Panc1 (cell line): ENCODE data around the gene MRPS33. TPM values are rescaled to one million over a fixed set of nuclear protein-coding genes. Genes with fewer than 3 reads are reported as not detected.

ENCODE experiments used
- ATAC-seq: fragments of 200-7000 bp; cut with Tn5 transposase; 2 replicates; pipeline ENCODE4 v1.9.1; 2020; ENCODE audit warnings: mild to moderate bottlenecking, moderate library complexity
- BruUV-seq: library from RNA; stranded (reverse); fragments of 400-500 nt; replicated peaks from 2 replicates; lab custom pipeline; 2021; lab: Mats Ljungman, UMichigan
- CTCF ChIA-PET: fragments of 300-600 bp; sonication (Branson Sonifier 250); formaldehyde crosslinking; loops from one replicate; lab custom pipeline; 2022; ENCODE audit warnings: antibody characterized with exemption; lab: Charles Lee
- POLR2A ChIA-PET: fragments of 300-600 bp; sonication (Branson Sonifier 250); formaldehyde crosslinking; loops from one replicate; lab custom pipeline; 2022; ENCODE audit warnings: antibody characterized with exemption; lab: Charles Lee
- DNase-seq: peaks from one replicate; pipeline ENCODE4 v3.0.0-alpha.2; 2010; ENCODE audit warnings: low read depth, low spot score
- H3K27ac ChIP-seq: 2 replicates; pipeline ENCODE4 v1.5.1; 2011; ENCODE audit warnings: mild to moderate bottlenecking, low read length, inconsistent platforms
- H3K27me3 ChIP-seq: fragments of 200-500 bp; sonication (Bioruptor generic); 2 replicates; pipeline ENCODE4 v1.6.0; 2014; ENCODE audit warnings: low read length, inconsistent platforms; ENCODE audit not compliant: control insufficient read depth, insufficient read depth
- H3K36me3 ChIP-seq: fragments of 200-500 bp; sonication (Bioruptor generic); 2 replicates; pipeline ENCODE4 v1.5.1; 2014; ENCODE audit warnings: inconsistent platforms, mild to moderate bottlenecking, low read length, moderate library complexity; ENCODE audit not compliant: control insufficient read depth, insufficient read depth
- H3K4me1 ChIP-seq: 2 replicates; pipeline ENCODE4 v1.5.1; 2011; ENCODE audit warnings: inconsistent platforms, mild to moderate bottlenecking, low read length, moderate library complexity; ENCODE audit not compliant: control insufficient read depth, insufficient read depth
- H3K4me3 ChIP-seq, 2 experiments: 2 replicates each; pipeline ENCODE4 v1.5.1; 2011 to 2012; ENCODE audit warnings: low read depth in 2 of 2, low read length in 2 of 2, mild to moderate bottlenecking in 2 of 2, inconsistent platforms in 1 of 2, moderate library complexity in 1 of 2
- H3K9me3 ChIP-seq: fragments of 200-500 bp; sonication (Bioruptor generic); 2 replicates; pipeline ENCODE4 v1.5.1; 2014; ENCODE audit warnings: low read depth, mild to moderate bottlenecking, inconsistent platforms, low read length, moderate library complexity; ENCODE audit not compliant: control insufficient read depth, insufficient read depth
- POLR2AphosphoS5 ChIP-seq: IDR thresholded peaks from 2 replicates; pipeline ENCODE4 v1.6.1; 2012; ENCODE audit warnings: mild to moderate bottlenecking, low read depth, low read length, moderate library complexity
- REST ChIP-seq, 2 experiments: IDR thresholded peaks; 2 replicates each; pipeline ENCODE4 v1.6.1; 2011 to 2012; ENCODE audit warnings: low read depth in 2 of 2, control low read depth in 1 of 2, low read length in 1 of 2, mild to moderate bottlenecking in 1 of 2, moderate library complexity in 1 of 2; ENCODE audit not compliant: insufficient read depth in 1 of 2
- SIN3A ChIP-seq: IDR thresholded peaks from 2 replicates; pipeline ENCODE4 v1.6.1; 2012; ENCODE audit warnings: low read depth, mild to moderate bottlenecking, low read length, moderate library complexity, borderline replicate concordance; ENCODE audit not compliant: insufficient read depth
- TCF7L2 ChIP-seq: IDR thresholded peaks from 2 replicates; pipeline ENCODE4 v1.6.1; 2011; ENCODE audit warnings: mild to moderate bottlenecking, low read depth, low read length, inconsistent platforms
- in situ Hi-C: cut with HindIII; loops from 2 replicates; pipeline ENCODE4 v1.10.0; 2016; ENCODE audit warnings: low sequenced_read_pairs, low pct_unique_long_range_greater_than_20kb
- intact Hi-C: fragments of 100-400 bp; cut with micrococcal nuclease; formaldehyde crosslinking; loops from one replicate; pipeline ENCODE4 v1.10.0; 2022; ENCODE audit not compliant: unreplicated experiment
- total RNA-seq: library from RNA; stranded (reverse); gene quantifications from one replicate; pipeline ENCODE4 v1.2.1, GENCODE V29; 2021; ENCODE audit not compliant: unreplicated experiment
- TF ChIP-seq, protein P1 (sequence below): fragments of 450-650 bp; IDR thresholded peaks from 2 replicates; pipeline ENCODE4 v1.5.1; 2017; ENCODE audit warnings: mild to moderate bottlenecking

MRPS33 gene
- total RNA-seq, 1 experiment from 2014 or later: 68.8 TPM

DNA sequence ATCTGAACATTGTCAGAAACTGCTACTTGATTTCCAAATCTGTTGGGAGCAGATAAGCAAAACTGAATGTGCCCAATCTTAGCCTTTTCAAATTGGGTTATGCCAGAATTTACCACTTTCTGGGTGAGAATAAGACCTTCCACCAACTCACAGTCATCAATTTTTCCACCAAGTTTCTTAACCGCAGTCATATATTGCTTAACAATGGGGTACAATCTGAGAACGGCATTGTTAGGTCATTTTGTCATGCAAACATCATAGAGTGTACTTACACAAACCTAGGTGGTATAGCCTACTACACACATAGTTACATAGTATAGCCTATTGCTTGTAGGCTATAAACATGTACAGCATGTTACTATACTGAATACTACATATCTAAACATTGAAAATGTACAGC, 16.0 kb downstream of the MRPS33 start:
- DNase-seq (no peak), ATAC-seq (no peak)
- Histone ChIP-seq H3K27me3 (peaks cover 4% of the 10 kb centered on the region), H3K4me3 (no peak overlapping the region), H3K4me1 (no peaks in the 10 kb centered on the region), H3K9me3 (no peaks in the 10 kb centered on the region), H3K36me3 (no peaks in the 10 kb centered on the region), H3K27ac (no peak overlapping the region)
- TF ChIP-seq TCF7L2 (no peak), POLR2AphosphoS5 (no peak), SIN3A (no peak), REST (IDR thresholded peaks at IDR 0.05; ENCODE audit: insufficient read depth in 1 of 2, low read depth in 2 of 2, low read length in 1 of 2) (no peak)
- TF ChIP-seq, protein P1, sequence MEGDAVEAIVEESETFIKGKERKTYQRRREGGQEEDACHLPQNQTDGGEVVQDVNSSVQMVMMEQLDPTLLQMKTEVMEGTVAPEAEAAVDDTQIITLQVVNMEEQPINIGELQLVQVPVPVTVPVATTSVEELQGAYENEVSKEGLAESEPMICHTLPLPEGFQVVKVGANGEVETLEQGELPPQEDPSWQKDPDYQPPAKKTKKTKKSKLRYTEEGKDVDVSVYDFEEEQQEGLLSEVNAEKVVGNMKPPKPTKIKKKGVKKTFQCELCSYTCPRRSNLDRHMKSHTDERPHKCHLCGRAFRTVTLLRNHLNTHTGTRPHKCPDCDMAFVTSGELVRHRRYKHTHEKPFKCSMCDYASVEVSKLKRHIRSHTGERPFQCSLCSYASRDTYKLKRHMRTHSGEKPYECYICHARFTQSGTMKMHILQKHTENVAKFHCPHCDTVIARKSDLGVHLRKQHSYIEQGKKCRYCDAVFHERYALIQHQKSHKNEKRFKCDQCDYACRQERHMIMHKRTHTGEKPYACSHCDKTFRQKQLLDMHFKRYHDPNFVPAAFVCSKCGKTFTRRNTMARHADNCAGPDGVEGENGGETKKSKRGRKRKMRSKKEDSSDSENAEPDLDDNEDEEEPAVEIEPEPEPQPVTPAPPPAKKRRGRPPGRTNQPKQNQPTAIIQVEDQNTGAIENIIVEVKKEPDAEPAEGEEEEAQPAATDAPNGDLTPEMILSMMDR: no peak
- intact Hi-C loops: no loop called here
- ChIA-PET POLR2A (no interaction called here), CTCF (no interaction called here)
- in situ Hi-C loops: no loop called here
- no TSS peak for BruUV-seq

- Histone ChIP-seq H3K4me1 (no peaks in the 10 kb centered on the region), H3K27ac (no peak overlapping the region), H3K36me3 (no peaks in the 10 kb centered on the region), H3K27me3 (no peaks in the 10 kb centered on the region), H3K9me3 (no peaks in the 10 kb centered on the region), H3K4me3 (no peak overlapping the region)
- intact Hi-C loops: no loop called here
- CTCF ChIA-PET: no interaction called here
- DNase-seq (no peak), ATAC-seq (no peak)
- BruUV-seq: no TSS peak
- TF ChIP-seq REST (IDR thresholded peaks at IDR 0.05; ENCODE audit: insufficient read depth in 1 of 2, low read depth in 2 of 2, low read length in 1 of 2): no peak
- in situ Hi-C loops: no loop called here
- POLR2A ChIA-PET: no interaction called here
Measured at GRCh38 chr7:140992422-140992821, 22.3 kb downstream of the MRPS33 start.
